Spleen (tissue), 7 donors: ENCODE measurements around the gene MACROD2.

Experiments used
- POLR2A ChIP-seq, 3 donors: fragments of 450-650 bp; IDR thresholded peaks; one replicate each; pipeline ENCODE4 v1.5.1; 2017; ENCODE audit warnings: antibody characterized with exemption in 3 of 3, mild to moderate bottlenecking in 1 of 3
- POLR2AphosphoS5 ChIP-seq, 3 donors: sonication (generic); formaldehyde crosslinking; IDR thresholded peaks; one replicate each; pipeline ENCODE4 v1.5.1; 2017; ENCODE audit warnings: antibody characterized with exemption in 3 of 3
- TF ChIP-seq, protein P1 (sequence below), 11 experiments: fragments of 200-600 bp in 7 of 11; fragments of 450-650 bp in 4 of 11; sonication (generic) in 4 of 11; IDR thresholded peaks in 8 of 11; conservative IDR thresholded peaks in 3 of 11; 1 replicate in 7 of 11; 2 replicates in 4 of 11; pipeline versions ENCODE4 v1.4.0 to v1.8.0; 2016 to 2021; ENCODE audit warnings: antibody characterized with exemption in 11 of 11, inconsistent platforms in 4 of 11, mild to moderate bottlenecking in 1 of 11
- donor health status: DM: no; HTN: no; CAD: no; lungs with moderate emphysema.
- donor health status: DM: no; HTN: no; CAD: no.
- donor health status: DM: no; HTN: no; CAD: no.

DNA sequence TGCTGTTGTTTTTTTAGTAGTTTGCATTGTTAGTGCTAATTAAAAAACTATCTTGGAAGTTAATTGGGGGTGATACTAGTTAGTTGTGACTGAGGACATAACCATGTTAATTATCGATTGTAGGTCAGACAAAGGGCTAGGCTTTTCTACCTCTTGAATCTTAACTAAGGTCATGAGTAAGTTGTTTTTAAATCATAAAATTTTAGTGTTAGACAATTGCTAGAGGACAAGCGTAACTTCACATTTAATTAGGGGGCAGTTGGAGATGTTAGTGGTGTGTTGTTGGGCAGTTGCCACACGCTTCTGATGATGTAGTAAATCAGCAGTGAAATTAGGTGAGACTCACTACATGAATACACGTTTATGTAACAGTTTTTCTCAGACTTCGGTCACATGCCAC is 961.2 kb downstream of the MACROD2 start:
- TF ChIP-seq, protein P1, sequence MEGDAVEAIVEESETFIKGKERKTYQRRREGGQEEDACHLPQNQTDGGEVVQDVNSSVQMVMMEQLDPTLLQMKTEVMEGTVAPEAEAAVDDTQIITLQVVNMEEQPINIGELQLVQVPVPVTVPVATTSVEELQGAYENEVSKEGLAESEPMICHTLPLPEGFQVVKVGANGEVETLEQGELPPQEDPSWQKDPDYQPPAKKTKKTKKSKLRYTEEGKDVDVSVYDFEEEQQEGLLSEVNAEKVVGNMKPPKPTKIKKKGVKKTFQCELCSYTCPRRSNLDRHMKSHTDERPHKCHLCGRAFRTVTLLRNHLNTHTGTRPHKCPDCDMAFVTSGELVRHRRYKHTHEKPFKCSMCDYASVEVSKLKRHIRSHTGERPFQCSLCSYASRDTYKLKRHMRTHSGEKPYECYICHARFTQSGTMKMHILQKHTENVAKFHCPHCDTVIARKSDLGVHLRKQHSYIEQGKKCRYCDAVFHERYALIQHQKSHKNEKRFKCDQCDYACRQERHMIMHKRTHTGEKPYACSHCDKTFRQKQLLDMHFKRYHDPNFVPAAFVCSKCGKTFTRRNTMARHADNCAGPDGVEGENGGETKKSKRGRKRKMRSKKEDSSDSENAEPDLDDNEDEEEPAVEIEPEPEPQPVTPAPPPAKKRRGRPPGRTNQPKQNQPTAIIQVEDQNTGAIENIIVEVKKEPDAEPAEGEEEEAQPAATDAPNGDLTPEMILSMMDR (IDR thresholded peaks at IDR 0.05 in 8 of 11, conservative IDR thresholded peaks at IDR 0.05 in 3 of 11) = no peak
- TF ChIP-seq POLR2A (IDR thresholded peaks at IDR 0.05) (no peak), POLR2AphosphoS5 (IDR thresholded peaks at IDR 0.05) (no peak)
